ENCODE data around the gene CCDC9B.

Gene CCDC9B

GRCh38 chr15:40314723-40315276 is 25.9 kb downstream of the CCDC9B start:
- no peak overlapping the region for H3K9ac ChIP-seq (ENCODE audit: low read length)
- DNase-seq = no peak
- H3F3A ChIP-seq (ENCODE audit: insufficient read depth, low read length) = no peaks in the 10 kb centered on the region
- no peaks in the 10 kb centered on the region for H3K27me3 ChIP-seq (replicated peaks; ENCODE audit: insufficient read depth, low read length)
- H3K4me2 ChIP-seq (ENCODE audit: low read depth, low read length) = no peak overlapping the region
- H3K27ac ChIP-seq (ENCODE audit: low read length) = no peak overlapping the region
- no peak overlapping the region for H3K4me3 ChIP-seq (ENCODE audit: low read length)
- H3K9me3 ChIP-seq (replicated peaks; ENCODE audit: insufficient read depth, low read length) = no peaks in the 10 kb centered on the region
- no peaks in the 10 kb centered on the region for H3K9me2 ChIP-seq (replicated peaks; ENCODE audit: insufficient read depth, low read length)
- no peak overlapping the region for H2AFZ ChIP-seq (ENCODE audit: low read length)
- 0 out of 2 replicates have a peak, but pooled peaks cover 3% of the 10 kb centered on the region for H3K4me1 ChIP-seq (ENCODE audit: low read length)
- TF ChIP-seq CTCF (IDR thresholded peaks at IDR 0.05; ENCODE audit: low read length) = no peak
- TF ChIP-seq EZH2phosphoT487 (IDR thresholded peaks at IDR 0.05; ENCODE audit: low read length) = no peak
- no peak for TF ChIP-seq EZH2 (optimal IDR thresholded peaks at IDR 0.05; ENCODE audit: low read depth, low read length)
- H3K79me2 ChIP-seq (ENCODE audit: low read length) = no peaks in the 10 kb centered on the region
- no peaks in the 10 kb centered on the region for H4K20me1 ChIP-seq (ENCODE audit: insufficient read depth, low read length)
- no peaks in the 10 kb centered on the region for H3K36me3 ChIP-seq (replicated peaks; ENCODE audit: insufficient read depth, low read length)

DNA sequence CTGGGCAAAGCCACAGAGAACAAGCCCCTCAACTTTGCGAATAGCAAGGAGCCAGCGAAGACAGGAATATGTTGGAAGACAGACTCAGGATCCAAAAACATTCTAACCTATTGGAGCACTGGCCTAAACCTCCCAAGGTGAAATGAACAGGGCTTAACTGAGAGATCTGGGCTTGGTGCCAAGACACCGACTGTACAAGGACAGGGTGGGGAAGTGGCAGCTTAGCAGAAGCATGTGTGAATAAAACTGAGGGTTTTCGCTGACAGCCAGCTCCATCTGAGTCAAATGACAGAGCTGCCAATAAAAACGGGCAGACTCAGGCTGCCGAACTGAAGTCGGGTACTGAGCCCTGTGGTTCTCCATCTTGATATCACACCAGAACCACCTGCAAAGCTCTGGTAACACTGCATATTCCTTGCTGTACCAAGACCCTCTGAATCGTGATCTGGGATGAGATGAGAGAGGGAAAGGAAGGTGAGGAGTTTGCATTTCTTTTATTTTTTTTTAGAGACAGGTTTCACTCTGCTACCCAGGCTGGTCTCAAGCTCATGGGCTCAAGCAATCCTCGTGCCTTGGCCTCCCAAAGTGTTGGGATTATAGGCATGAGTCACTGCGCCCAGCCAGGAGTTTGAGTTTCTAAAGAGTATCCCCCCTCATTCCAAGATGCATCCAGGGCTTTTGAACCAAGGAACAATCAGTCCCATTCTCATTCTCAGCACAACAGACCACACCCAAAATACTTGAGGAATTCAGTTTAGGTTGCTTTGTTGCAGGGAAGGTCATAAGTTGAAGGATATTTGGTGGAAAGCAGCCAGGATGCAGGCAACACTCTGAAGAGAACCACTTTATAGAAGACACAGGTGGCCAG is 27.0 kb downstream of the CCDC9B start:
- H2AFZ ChIP-seq (ENCODE audit: low read length) = no peak overlapping the region
- no peaks in the 10 kb centered on the region for H3F3A ChIP-seq (ENCODE audit: insufficient read depth, low read length)
- DNase-seq = no peak
- no peak overlapping the region for H3K27ac ChIP-seq (ENCODE audit: low read length)
- H4K20me1 ChIP-seq (ENCODE audit: insufficient read depth, low read length) = no peaks in the 10 kb centered on the region
- H3K9ac ChIP-seq (ENCODE audit: low read length) = no peak overlapping the region
- H3K36me3 ChIP-seq (replicated peaks; ENCODE audit: insufficient read depth, low read length) = no peaks in the 10 kb centered on the region
- no peaks in the 10 kb centered on the region for H3K79me2 ChIP-seq (ENCODE audit: low read length)
- H3K9me2 ChIP-seq (replicated peaks; ENCODE audit: insufficient read depth, low read length) = no peaks in the 10 kb centered on the region
- H3K4me2 ChIP-seq (ENCODE audit: low read depth, low read length) = no peak overlapping the region
- TF ChIP-seq CTCF (IDR thresholded peaks at IDR 0.05; ENCODE audit: low read length) (no peak), EZH2 (optimal IDR thresholded peaks at IDR 0.05; ENCODE audit: low read depth, low read length) (no peak), EZH2phosphoT487 (IDR thresholded peaks at IDR 0.05; ENCODE audit: low read length) (no peak)
- H3K4me1 ChIP-seq (ENCODE audit: low read length) = 0 out of 2 replicates have a peak, but pooled peaks cover 3% of the 10 kb centered on the region
- H3K4me3 ChIP-seq (ENCODE audit: low read length) = no peak overlapping the region
- H3K9me3 ChIP-seq (replicated peaks; ENCODE audit: insufficient read depth, low read length) = no peaks in the 10 kb centered on the region
- no peaks in the 10 kb centered on the region for H3K27me3 ChIP-seq (replicated peaks; ENCODE audit: insufficient read depth, low read length)

DNA sequence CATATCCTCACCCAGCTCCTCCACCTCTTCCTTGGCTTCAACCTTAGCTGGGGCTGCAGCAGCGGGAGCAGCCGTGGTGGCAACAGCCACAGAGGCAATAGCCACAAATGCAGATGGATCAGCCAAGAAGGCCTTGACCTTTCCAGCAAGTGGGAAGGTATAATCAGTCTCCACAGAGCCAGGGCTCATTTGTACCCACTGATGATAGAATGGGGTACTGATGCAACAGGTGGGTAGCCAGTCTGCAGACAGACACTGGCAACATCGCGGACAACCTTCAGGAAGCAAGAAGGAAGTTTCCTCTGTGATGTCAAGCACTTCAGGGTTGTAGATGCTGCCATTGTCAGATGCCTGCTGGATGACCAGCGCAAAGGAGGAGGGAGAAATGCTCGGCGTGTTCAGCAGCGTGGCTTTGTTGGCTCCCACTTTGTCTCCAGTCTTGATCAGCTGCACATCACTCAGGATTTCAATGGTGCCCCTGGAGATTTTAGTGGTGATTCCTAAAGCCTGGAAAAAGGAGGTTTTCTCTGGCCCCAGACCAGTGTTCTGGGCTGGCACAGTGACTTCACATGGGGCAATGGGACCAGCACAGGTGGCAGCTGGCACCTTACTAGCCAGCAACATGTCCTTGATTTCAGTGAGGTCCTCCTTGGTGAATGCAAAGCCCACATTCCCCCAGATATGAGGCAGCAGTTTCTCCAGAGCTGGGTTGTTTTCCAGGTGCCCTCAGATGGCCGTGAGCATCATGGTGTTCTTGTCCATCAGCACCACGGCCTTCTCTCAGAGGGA is 28.2 kb downstream of the CCDC9B start:
- no peak overlapping the region for H2AFZ ChIP-seq (ENCODE audit: low read length)
- H3K4me1 ChIP-seq (ENCODE audit: low read length) = no peaks in the 10 kb centered on the region
- no peak overlapping the region for H3K9ac ChIP-seq (ENCODE audit: low read length)
- no peaks in the 10 kb centered on the region for H4K20me1 ChIP-seq (ENCODE audit: insufficient read depth, low read length)
- no peak overlapping the region for H3K4me3 ChIP-seq (ENCODE audit: low read length)
- no peaks in the 10 kb centered on the region for H3K36me3 ChIP-seq (replicated peaks; ENCODE audit: insufficient read depth, low read length)
- H3K9me2 ChIP-seq (replicated peaks; ENCODE audit: insufficient read depth, low read length) = no peaks in the 10 kb centered on the region
- H3K27ac ChIP-seq (ENCODE audit: low read length) = no peak overlapping the region
- H3K27me3 ChIP-seq (replicated peaks; ENCODE audit: insufficient read depth, low read length) = no peaks in the 10 kb centered on the region
- no peaks in the 10 kb centered on the region for H3K79me2 ChIP-seq (ENCODE audit: low read length)
- H3K9me3 ChIP-seq (replicated peaks; ENCODE audit: insufficient read depth, low read length) = no peaks in the 10 kb centered on the region
- no peaks in the 10 kb centered on the region for H3F3A ChIP-seq (ENCODE audit: insufficient read depth, low read length)
- H3K4me2 ChIP-seq (ENCODE audit: low read depth, low read length) = no peak overlapping the region
- DNase-seq = no peak
- TF ChIP-seq EZH2phosphoT487 (IDR thresholded peaks at IDR 0.05; ENCODE audit: low read length) = no peak
- no peak for TF ChIP-seq EZH2 (optimal IDR thresholded peaks at IDR 0.05; ENCODE audit: low read depth, low read length)
- TF ChIP-seq CTCF (IDR thresholded peaks at IDR 0.05; ENCODE audit: low read length) = no peak
